ENCODE measurements around the gene SQOR.

GRCh38 chr15:45690581-45691260 lies 55.9 kb downstream of the SQOR start:
- no peak for TF ChIP-seq POLR2A (IDR thresholded peaks at IDR 0.05)
- TF ChIP-seq, protein P1, sequence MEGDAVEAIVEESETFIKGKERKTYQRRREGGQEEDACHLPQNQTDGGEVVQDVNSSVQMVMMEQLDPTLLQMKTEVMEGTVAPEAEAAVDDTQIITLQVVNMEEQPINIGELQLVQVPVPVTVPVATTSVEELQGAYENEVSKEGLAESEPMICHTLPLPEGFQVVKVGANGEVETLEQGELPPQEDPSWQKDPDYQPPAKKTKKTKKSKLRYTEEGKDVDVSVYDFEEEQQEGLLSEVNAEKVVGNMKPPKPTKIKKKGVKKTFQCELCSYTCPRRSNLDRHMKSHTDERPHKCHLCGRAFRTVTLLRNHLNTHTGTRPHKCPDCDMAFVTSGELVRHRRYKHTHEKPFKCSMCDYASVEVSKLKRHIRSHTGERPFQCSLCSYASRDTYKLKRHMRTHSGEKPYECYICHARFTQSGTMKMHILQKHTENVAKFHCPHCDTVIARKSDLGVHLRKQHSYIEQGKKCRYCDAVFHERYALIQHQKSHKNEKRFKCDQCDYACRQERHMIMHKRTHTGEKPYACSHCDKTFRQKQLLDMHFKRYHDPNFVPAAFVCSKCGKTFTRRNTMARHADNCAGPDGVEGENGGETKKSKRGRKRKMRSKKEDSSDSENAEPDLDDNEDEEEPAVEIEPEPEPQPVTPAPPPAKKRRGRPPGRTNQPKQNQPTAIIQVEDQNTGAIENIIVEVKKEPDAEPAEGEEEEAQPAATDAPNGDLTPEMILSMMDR (IDR thresholded peaks at IDR 0.05): no peak
